ENCODE data around the gene NOL9. TPM values are rescaled to one million over a fixed set of nuclear protein-coding genes. Genes with fewer than 3 reads are reported as not detected.

The NOL9 gene
- total RNA-seq, 4 donors from 2014 or later, result 17.9 to 30.9 (median 26.0) TPM

DNA sequence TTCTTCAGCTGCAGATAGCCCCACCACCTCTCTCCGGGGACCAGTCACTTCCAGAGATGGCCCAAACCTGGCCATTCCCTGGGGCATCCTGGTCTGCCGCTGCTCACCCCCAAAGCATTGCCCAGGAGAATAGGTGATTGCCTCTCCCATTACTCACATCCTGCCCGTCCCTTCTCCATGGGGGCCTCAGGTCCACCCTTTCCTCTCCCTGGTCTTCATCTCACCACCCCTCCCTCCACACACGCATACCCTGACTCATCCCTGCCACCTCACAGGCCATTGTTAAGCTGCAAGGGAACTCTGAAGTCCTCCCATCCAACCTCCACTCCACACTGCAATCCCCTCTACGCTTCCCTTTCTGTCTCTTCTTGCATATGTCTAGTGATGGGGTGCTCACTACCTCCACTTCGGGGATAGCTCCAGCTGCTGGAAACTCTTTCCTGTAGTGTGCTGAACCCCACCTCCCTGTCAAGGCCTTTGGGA, 62.8 kb downstream of the NOL9 start, which contains the start of gene PLEKHG5:
Gene PLEKHG5, minus strand, starts transcription at position 188 of the 483 bp plus-strand sequence. CDS start 14,096 bp downstream, outside the sequence.
- 65 to 68% methylated on average over 6 of the region's 6 CpGs for WGBS, 2 donors
- peaks cover 0 to 21% of the 10 kb centered on the region in 2 donors for H3K27me3 ChIP-seq
- TF ChIP-seq, protein P1, sequence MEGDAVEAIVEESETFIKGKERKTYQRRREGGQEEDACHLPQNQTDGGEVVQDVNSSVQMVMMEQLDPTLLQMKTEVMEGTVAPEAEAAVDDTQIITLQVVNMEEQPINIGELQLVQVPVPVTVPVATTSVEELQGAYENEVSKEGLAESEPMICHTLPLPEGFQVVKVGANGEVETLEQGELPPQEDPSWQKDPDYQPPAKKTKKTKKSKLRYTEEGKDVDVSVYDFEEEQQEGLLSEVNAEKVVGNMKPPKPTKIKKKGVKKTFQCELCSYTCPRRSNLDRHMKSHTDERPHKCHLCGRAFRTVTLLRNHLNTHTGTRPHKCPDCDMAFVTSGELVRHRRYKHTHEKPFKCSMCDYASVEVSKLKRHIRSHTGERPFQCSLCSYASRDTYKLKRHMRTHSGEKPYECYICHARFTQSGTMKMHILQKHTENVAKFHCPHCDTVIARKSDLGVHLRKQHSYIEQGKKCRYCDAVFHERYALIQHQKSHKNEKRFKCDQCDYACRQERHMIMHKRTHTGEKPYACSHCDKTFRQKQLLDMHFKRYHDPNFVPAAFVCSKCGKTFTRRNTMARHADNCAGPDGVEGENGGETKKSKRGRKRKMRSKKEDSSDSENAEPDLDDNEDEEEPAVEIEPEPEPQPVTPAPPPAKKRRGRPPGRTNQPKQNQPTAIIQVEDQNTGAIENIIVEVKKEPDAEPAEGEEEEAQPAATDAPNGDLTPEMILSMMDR (IDR thresholded peaks at IDR 0.05), result no peak
- TF ChIP-seq POLR2A (IDR thresholded peaks at IDR 0.05), result no peak
- TF ChIP-seq EP300 (IDR thresholded peaks at IDR 0.05), result no peak
- H3K9me3 ChIP-seq, result no peaks in the 10 kb centered on the region
- H3K27ac ChIP-seq, result peak within 1 kb of the TSS in 2 of 4 donors; percentile 72 to 75
- peaks cover 0 to 61% (median 12%) of the 10 kb centered on the region in 4 donors for H3K4me1 ChIP-seq
- DNase-seq (ENCODE audit: low spot score in 2 of 2), result no peak
- peak within 1 kb of the TSS; percentile 11 to 61 (median 54) for H3K4me3 ChIP-seq
- no peaks in the 10 kb centered on the region for H3K36me3 ChIP-seq

DNA sequence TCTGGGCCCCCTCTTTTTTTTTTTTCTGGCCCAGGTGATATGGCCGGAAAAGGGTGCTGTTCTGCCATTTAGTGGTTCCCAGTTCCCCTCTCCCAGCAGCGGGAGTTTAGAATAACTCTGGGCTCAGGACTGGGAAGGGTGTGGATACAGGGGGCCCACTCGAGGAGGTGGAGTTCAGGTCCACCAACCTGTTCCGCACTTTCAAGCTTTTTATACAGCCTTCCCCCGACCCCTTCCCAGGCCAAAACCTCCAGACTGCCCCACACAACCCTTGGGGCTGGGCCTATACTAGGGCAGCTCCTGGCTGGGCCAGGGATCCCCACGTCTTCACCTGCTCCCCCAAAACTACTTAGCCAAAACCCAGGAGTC, 63.2 kb downstream of the NOL9 start:
- H3K27ac ChIP-seq, result peak overlapping the region in 2 of 4 donors; percentile 72 to 75

DNA sequence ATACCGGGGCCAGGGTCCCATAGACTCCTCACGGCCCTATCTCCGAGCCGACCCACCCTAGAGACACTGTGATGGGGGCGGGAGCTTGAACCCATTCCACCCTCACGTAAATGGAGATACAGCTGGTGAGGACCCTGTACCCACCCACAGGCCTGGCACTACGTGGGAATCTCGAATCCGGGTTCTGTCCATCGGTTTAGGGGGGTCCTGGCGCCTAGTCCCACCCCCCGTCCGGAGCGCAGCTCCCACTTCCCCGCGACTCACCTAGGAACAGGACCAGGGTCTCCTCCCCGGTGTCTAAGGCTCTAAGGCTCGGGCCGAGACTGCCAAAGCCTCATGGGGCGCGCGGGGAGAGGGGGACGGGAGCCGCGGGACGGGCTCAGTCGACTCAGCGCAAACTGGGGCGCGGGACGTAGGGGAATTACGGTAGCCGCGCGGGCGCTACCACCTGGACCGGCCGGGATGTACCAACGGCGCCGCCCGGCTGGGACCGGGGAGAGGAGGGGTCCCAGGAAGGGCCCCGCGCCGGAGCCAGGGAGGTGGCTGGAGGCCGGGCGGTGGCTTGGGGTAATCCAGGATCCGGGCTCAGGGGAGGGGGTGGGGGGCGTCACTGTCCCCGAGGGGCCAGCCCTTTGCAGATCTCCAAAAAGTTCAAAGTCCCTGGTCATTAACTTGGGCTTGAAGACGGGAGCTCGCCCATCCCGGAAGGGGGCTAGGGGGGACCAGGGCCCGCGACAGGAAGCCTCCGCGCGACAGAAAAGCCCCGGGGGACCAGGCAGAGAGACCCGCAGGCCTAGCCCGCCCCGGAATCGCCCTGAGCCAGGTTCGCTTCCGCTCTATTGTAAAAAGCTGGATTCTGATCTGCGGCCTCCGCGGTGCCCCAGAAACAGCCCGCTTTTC, 63.9 kb downstream of the NOL9 start:
- no peaks in the 10 kb centered on the region for H3K36me3 ChIP-seq
- TF ChIP-seq POLR2A (IDR thresholded peaks at IDR 0.05) (no peak), EP300 (IDR thresholded peaks at IDR 0.05) (no peak)
- TF ChIP-seq, protein P1 (IDR thresholded peaks at IDR 0.05), result no peak
- H3K27ac ChIP-seq, result peak overlapping the region in 2 of 4 donors; percentile 72 to 75
- peaks cover 0 to 24% of the 10 kb centered on the region in 2 donors for H3K27me3 ChIP-seq
- peak overlapping the region; percentile 11 to 61 (median 54) for H3K4me3 ChIP-seq
- peaks cover 0 to 61% (median 17%) of the 10 kb centered on the region in 4 donors for H3K4me1 ChIP-seq
- 3 to 7% methylated on average over 53 to 70 of the region's 70 CpGs for WGBS, 2 donors
- no peaks in the 10 kb centered on the region for H3K9me3 ChIP-seq
- DNase-seq (ENCODE audit: low spot score in 2 of 2), result no peak

More for the DNA sequence above, 63.2 kb downstream of the NOL9 start:
- TF ChIP-seq, protein P1 (IDR thresholded peaks at IDR 0.05), result no peak
- TF ChIP-seq POLR2A (IDR thresholded peaks at IDR 0.05) (no peak), EP300 (IDR thresholded peaks at IDR 0.05) (no peak)
- Histone ChIP-seq H3K27me3 (peaks cover 0 to 24% of the 10 kb centered on the region in 2 donors), H3K9me3 (no peaks in the 10 kb centered on the region), H3K4me3 (peak overlapping the region in 3 of 4 donors; percentile 11 to 56 (median 53)), H3K36me3 (no peaks in the 10 kb centered on the region), H3K4me1 (peaks cover 0 to 61% (median 14%) of the 10 kb centered on the region in 4 donors)
- 51 to 56% methylated on average over 6 of the region's 6 CpGs for WGBS, 2 donors
- DNase-seq (ENCODE audit: low spot score in 2 of 2), result no peak

DNA sequence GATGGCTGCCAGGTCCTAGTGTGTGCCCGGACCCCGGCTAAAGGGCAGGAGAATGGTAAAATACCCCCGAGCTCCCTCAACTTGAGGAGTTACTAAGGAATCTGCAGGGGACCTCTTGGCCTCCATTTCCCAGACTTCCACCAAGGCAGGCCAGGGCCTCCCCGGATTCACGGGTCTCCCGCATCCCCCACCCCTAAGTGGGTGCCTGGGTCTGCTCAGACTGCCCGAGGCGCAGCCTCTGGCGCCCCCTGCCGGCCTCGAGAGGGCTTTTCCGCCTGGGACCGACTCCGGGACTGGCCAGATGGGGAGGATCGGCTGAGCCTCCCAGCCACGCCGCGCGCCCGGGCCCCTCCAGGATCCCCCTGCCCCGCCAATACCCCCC, 64.5 kb downstream of the NOL9 start:
- H3K27ac ChIP-seq, result peak overlapping the region in 2 of 4 donors; percentile 72 to 75
- WGBS, 2 donors, result 15 to 33% methylated on average over 5 to 20 of the region's 21 CpGs

More for the DNA sequence above, 64.5 kb downstream of the NOL9 start:
- H3K4me3 ChIP-seq, result peak overlapping the region; percentile 11 to 61 (median 54)
- TF ChIP-seq EP300 (IDR thresholded peaks at IDR 0.05), result no peak
- TF ChIP-seq, protein P1 (IDR thresholded peaks at IDR 0.05), result peak; percentile 82 to 95 (median 84)
- DNase-seq (ENCODE audit: low spot score in 2 of 2), result peak in 1 of 2 donors; percentile 42
- peaks cover 0 to 61% (median 19%) of the 10 kb centered on the region in 4 donors for H3K4me1 ChIP-seq
- H3K9me3 ChIP-seq, result no peaks in the 10 kb centered on the region
- peaks cover 0 to 25% of the 10 kb centered on the region in 2 donors for H3K27me3 ChIP-seq
- no peaks in the 10 kb centered on the region for H3K36me3 ChIP-seq

Measured in tibial nerve (tissue), 4 donors.